HG03060 (cell line): ENCODE measurements around the gene IL22RA1.

Experiments
- ATAC-seq: cut with Tn5 transposase; IDR thresholded peaks from one replicate; pipeline ENCODE4 v1.9.1; 2021; ENCODE audit warnings: low read depth, moderate number of reproducible peaks; ENCODE audit not compliant: unreplicated experiment

IL22RA1 gene

DNA sequence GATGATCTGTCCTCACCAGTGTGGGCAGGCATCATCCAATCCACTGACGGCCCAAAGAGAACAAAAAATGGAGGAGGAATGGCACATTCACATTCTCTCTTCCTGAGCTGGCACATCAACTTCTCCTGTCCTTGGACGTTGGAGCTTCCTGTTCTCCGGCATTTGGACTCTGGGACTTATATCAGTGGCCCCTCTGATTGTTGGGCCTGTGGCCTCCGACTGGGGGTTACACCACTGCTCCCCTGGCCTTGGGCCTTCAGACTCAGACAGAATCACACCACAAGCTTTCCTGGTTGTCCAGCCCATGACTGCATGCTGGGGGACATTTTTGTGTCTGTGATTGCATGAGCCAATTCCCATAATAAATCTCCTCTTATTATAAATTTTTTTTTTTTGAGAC, 24.1 kb upstream of the IL22RA1 start:
- ATAC-seq: no peak

- no peak for ATAC-seq
These were observed 22.6 kb upstream of the IL22RA1 start for GRCh38 chr1:24165500-24165899.

DNA sequence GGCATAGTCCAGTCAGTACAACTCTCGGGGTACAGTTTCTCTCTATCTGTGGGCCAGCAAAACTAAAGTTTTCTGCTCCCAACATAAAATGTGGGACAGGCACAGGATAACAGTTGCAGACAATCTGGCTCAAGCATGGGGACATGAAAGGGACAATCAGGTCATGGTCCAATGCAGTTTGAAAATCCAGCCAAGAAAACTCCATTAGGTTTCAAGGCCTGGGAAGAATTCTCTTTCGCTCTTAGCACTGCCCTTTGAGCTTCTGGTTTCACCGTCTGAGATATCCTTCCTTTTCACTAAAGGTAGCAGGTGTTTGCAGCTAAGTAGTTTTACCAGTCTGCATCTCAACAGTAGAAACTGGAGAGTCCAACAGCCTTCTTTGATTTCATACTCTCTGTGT, 21.1 kb upstream of the IL22RA1 start:
- ATAC-seq: no peak

DNA sequence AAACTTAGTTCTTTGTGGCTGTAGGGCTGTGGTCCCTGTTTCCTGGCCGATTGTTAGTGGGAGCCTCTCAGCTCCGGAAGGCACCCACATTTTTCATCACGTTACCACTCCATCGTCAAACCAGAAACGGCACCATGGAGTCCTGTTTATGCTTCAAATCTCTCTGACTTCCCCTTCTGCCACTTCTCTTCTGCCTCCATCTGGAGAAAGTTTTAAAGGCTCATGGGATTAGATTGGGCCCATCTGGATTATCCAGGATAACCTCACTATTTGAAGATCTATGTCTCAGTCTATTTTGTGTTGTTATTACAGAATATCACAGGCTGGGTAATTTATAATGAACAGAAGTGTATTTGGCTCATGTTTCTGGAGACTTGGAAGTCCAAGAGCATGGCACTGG, 19.3 kb upstream of the IL22RA1 start:
- no peak for ATAC-seq

DNA sequence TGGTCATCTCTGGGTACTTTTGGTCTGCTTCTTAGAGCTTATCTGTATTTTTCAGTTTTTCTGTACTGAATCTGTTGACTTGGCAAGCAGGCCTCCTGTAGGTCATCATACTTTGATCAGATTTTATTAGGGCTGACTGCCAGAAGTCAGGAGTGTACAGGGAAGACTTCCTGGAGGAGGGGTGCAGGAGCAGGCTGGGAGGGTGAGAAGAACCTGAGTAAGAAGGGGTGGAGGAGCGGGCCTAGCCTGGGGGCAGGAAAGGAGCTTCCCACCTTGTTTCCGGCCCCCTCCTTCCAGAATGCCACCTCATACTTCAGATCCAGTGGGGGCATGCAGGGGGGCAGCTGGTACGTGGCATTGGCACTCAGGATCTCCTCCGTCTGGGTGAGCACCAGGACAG, 18.3 kb upstream of the IL22RA1 start:
- no peak for ATAC-seq

DNA sequence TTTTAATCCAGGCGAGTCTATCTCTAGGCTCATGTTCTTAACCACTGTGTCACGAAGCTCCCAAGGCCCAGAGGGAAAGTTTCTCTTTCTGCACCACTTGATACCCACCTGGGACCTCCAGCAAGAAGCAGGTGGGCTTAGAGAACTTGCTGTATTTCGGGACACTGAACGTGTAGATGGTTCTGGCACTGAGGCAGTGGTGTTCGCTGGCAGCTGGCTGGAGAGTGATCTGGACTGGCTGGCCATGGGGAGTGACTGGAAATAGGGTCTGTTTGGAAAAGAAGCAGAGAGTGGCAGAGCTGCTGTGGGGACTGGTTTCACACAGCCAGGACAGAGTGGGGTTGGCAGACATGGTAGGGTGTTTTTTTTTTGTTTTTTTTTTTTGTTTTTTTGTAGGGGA, 16.4 kb upstream of the IL22RA1 start:
- no peak for ATAC-seq

DNA sequence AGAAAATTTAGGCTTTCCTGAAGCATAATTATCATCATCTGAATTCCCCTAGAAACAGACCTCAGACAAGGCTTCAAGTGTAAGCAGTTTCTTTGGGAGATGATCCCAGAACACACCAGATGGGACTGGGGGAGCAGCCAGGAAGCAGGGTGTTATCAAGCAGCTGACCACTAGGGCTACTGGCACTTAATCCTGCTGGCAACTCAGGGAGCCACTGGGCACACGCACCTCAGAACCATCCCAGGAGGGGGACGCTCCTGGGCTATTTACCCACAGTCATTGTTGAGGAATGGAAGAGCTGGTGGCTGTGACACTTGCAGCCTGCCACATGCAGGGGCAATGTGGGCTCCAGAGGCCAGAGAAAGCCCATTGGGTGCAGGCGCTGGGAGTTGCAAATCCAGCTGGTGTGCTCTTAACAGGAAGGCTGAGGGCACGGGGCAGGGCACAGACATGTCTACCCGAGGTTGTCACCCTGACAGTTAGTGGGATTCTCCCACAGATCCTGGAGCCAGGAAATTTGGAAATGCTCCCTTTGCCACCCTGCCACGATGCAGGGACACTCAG, 15.1 kb upstream of the IL22RA1 start:
- no peak for ATAC-seq

DNA sequence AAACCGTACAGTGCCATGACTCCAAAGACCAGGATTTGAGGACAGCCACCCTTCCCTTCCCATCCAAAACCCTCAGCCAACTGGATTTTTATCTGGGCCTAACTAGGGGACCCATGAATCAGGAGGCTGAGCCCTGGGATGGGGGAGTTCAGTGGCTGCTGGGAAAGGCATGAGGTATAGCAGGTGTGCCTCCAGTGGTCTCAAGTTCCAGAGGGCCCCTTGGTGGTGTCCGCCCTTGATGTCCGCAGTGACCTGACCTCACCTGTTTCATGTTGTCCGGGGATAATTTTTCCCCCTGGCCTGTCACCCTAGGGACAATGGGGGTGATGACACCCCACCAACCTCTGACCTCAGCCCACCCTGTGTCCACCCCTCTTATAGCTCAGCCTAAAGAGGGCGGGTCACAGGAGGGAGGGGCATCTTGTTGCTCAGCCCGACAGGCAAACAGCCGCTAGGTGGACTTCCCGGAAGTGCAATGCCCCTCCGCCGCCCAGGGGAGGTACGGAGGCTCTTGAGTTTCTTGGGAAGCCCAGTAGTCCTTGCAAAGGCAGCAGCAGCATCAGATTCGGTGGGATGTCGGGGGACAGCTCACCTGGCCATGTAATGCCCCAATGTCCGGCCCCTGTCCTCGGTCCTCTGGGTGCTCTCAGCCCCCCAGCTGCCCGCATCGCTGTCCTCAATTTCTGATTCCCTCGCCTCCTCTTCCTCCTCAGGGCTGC, 13.8 kb upstream of the IL22RA1 start:
- ATAC-seq: no peak

DNA sequence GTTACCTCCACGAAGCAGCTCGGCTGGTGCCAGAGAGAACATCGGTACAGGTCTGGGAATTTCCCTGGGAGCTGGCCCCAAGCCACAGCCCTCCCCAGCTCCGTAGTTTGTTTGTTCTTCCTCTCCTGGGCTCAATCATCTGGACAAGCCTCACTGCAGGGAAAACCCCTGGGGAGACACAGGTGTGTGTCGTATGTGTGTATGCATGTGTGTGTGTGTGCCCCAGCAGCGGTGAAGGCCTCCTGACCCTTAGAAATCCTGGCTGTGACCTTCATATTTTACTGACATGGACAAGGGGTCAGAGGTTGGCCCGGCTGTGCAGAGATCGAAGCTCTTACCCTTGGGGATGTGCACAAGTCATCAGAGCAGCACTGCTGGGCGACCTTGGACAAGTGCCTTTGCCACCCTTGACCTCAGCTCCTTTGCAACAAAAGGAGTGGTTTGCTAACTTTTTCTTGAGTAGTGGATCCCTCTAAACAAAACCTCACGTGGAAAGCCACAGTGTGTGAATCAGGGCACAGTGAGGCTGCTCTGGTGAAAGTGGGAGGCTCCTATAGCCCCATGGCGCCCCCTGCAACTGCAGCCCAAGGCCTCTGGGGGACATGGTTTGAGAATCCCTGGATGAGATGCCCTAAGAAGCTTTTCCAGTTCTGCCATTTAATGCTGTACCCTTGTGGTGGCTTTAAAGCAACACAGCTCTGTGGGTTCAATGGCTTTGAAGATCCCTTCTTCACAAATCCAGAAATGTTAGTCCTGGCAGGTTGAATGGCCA, 12.3 kb upstream of the IL22RA1 start:
- ATAC-seq: no peak

GRCh38 chr1:24154215-24154614, 11.3 kb upstream of the IL22RA1 start:
- ATAC-seq: no peak

GRCh38 chr1:24152631-24153494, 9.9 kb upstream of the IL22RA1 start:
- ATAC-seq: no peak

DNA sequence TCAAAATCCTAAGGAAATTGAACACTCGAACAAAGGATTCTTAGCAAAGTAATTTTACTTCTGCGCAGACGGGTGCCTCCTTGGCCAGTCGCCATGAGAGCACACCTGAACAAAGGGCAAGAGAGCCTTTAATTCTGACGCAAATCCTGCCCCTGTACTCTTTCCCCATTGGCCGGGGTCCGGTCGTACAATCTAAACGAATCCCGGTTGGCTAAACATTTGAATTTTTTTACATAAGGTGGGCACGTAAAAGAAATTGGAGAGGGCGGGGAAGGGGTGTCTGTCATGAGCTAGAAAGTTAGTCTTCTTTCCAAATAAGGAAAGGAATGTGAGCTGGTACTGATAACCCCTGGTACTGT, 8.2 kb upstream of the IL22RA1 start:
- ATAC-seq: no peak

GRCh38 chr1:24150234-24151174, 7.6 kb upstream of the IL22RA1 start:
- ATAC-seq: no peak

- no peak for ATAC-seq
These were observed 6.9 kb upstream of the IL22RA1 start for GRCh38 chr1:24149866-24150233.

- ATAC-seq: no peak
These were observed 4.9 kb upstream of the IL22RA1 start for GRCh38 chr1:24147816-24148215.

GRCh38 chr1:24147194-24147593, 4.3 kb upstream of the IL22RA1 start:
- no peak for ATAC-seq

- no peak for ATAC-seq
These were observed 1.5 kb downstream of the IL22RA1 start for GRCh38 chr1:24141311-24141997.

DNA sequence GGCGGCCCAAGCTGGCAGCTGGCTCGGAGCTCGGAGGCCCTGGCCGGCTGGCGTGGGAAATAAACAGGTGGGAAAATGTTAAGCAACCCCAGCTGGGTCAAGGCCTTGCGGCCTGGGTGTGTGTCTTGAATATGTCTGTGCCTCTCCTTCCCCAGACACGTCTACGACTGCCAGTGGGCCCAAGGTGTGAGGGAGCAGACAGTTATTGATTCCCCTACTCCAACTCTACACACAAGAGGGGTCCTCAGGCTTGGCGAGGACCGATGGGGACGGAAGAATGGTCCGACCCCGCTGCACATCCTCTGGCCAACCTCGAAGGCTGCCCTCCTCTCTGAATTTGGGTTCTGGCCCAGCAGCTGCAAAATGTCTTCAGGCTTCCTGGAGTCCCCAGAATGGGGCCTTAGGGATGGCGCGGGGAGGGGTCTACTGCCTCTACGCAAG, 2.2 kb downstream of the IL22RA1 start:
- ATAC-seq: no peak

DNA sequence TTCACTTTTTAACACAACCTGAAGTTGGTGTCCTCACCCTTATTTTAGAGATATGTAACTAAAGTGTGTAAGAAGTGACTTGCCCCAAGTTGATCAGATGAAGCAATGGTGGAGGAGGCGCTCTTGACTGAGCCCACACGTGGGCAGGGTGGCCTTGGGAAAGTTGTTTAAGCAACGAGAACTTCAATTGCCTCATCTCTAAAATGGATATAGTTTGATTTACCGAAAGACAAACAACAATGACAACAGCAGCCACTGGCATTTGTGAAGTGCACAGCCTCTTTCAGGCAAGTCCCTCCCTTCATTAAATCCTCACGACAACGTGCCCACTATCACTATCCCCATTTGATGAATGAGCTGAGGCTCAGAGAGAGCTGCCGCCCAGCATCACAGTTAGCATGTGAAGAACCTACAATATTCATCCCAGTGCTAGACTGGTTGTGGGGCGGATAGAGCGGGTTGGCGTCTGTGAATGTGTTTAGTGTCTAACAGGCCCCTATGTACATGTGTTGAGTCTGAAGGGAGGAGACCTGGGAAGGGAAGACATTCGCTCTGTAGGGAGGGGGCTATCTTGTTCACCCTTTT, 3.0 kb downstream of the IL22RA1 start:
- no peak for ATAC-seq
